ENCODE results near the gene LAMA1.
"Not testable (repeated sequence)": the region's sequence is repeated elsewhere in the genome, so short reads cannot be mapped to it uniquely, and the experiment has no call there.

The LAMA1 gene

DNA sequence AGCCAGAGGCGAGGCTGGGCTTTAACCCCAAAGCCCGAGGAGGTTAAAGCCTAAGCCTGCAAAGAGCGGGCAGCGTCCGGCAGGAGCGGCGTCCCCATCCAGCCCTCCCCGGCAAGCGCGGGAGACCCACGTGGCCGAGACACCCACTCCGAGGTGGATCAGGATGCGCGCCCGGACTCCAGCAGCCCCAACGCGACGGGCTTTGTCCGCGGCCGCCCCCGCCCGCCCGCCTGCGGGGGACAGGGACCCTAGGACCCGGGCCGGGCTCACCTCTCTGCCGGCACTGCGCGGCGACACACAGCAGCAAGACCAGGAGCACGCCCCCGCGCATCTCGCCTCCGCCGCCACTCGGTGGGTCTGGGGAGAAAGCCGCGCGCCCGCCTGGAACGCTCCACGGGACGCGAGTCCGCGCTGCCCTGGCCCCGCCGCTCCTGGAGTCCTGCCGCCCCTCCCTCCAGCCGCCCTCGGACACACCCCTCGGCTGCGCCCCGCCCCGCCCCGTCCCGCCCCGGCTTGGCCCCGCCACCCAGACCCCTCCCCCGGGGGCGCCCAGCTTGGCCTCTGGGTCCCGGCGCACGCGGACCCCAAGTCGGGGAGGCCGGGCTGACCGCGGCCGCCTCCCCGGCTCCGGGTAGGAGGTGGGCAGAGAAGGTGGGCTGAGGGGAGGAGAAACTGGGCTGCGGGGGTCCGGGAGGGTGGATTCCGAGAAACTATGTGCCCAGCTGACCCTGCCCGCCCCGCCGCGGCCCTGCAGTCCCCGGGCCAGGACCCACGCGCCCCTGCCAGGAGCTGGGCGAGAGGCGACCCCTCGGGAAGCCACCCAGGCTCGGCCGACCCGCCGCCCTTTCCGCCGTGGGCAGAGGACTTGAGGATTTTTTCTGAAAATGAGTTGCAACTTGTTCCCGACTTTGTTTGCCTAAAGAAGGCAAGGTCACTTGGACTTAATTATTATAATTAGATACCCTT lies at the start of gene LAMA1:
Gene LAMA1 (minus strand): TSS at position 408 of the 966 bp plus-strand sequence. CDS start 77 bp downstream, at position 331.
- DNase-seq = no peak

DNA sequence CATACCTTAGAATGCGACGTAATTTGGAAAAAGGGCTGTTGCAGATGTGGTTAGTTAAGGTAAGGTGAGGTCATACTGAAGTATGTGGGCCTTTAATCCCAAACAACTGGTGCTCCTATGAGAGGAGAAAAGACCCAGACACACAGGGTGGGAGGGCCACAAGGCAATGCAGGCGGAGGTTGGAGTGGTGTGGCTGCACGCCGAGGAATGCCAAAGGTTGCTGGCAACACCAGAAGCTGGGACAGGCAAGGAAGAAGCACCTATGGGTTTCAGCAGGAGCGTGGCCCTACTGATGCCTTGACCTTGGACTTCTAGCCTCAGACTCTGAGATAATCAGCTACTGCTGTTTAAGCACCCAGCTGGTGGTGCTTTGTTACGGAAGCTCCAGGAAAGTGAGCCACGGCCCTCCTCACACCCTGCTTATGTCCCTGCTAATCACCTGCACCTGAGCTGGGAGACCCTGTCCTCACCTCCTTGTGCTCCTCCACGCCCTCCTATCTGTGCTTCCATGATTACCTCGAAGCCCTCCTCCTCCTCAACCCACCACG lies 48.3 kb upstream of the LAMA1 start:
- no peak for DNase-seq

- DNase-seq = no peak
Observed at GRCh38 chr18:7164323-7165004, 46.9 kb upstream of the LAMA1 start.

- no peak for DNase-seq
Observed at GRCh38 chr18:7158216-7158615, 40.6 kb upstream of the LAMA1 start.

- DNase-seq = no peak
Observed at GRCh38 chr18:7157760-7158159, 40.2 kb upstream of the LAMA1 start.

DNA sequence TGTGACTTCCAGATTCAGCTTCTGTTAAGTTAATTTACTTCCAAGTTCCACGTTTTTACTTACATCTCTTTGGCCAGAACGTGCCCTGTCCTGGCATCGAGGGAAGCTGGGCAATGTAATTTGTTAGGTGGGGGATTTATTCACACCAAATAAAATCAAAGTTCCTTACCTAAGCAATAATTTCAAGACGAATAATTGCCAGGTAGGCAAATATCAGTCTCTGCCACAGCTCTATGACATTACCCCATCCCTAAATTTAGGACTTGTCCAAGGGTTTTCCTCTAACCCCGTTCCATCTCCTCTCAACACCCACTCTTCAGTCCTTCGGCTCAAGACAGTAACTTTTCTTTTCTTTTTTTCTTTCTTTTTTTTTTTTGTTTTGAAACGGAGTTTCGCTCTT lies 38.3 kb upstream of the LAMA1 start:
- no peak for DNase-seq

GRCh38 chr18:7155092-7155491 lies 37.5 kb upstream of the LAMA1 start:
- no peak for DNase-seq

DNA sequence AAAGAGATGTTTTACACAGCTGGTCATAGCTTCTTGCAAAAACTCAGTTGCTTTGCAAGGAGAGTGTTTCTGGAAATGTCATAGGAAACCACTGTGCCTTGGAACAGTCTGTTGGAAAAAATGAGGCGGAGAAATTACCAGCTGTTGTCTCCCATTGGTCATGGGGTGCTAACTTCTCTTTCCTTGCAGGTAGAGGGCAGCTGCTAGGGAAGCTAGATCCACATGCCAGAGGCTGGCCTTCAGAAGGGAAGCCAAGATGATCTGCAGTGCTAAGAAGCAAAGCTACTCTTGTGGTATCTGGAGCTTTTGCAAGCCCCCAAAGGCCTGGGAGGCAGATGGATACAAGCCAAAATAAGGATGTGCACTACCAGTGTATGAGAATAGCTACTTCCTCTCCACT lies 34.8 kb upstream of the LAMA1 start:
- no peak for DNase-seq

GRCh38 chr18:7147399-7147798 lies 29.8 kb upstream of the LAMA1 start:
- no peak for DNase-seq

DNA sequence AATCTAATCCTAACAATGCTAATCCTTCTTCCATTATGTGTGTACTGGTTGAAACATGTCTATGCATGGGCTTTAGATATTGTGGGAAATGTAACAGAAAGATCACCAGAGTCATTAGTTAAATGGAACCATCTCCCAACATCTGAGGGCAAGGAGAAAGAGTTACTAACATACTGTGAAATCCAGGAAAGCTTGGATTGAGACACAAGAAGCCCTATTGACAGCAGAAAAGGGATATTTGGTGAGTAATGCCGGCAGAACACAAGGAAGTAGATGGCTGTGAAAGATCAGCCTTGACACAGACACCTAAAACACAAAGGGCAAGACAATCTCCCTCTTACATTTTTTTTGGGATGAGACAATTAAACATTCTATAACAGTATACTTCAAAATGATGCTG lies 28.5 kb upstream of the LAMA1 start:
- no peak for DNase-seq

DNA sequence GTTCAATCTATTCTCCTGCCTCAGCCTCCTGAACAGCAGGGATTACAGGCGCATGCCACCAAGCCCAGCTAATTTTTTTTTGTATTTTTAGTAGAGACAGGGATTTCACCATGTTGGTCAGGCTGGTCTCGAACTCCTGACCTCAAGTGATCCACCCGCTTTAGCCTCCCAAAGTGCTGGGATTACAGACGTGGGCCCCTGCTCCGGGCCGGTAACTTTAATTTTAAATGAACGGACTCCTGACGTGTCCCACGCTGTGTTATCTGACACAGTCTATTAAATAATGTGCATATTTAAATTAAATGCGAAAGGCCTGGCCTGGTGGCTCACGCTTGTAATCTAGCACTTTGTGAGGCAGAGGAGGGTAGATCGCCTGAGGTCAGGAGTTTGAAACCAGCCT lies 27.3 kb upstream of the LAMA1 start:
- not testable (repeated sequence) for DNase-seq

GRCh38 chr18:7141287-7141686 lies 23.7 kb upstream of the LAMA1 start:
- DNase-seq = no peak

GRCh38 chr18:7139409-7139808 lies 21.8 kb upstream of the LAMA1 start:
- no peak for DNase-seq

- DNase-seq = no peak
Observed at GRCh38 chr18:7133181-7133580, 15.6 kb upstream of the LAMA1 start.

DNA sequence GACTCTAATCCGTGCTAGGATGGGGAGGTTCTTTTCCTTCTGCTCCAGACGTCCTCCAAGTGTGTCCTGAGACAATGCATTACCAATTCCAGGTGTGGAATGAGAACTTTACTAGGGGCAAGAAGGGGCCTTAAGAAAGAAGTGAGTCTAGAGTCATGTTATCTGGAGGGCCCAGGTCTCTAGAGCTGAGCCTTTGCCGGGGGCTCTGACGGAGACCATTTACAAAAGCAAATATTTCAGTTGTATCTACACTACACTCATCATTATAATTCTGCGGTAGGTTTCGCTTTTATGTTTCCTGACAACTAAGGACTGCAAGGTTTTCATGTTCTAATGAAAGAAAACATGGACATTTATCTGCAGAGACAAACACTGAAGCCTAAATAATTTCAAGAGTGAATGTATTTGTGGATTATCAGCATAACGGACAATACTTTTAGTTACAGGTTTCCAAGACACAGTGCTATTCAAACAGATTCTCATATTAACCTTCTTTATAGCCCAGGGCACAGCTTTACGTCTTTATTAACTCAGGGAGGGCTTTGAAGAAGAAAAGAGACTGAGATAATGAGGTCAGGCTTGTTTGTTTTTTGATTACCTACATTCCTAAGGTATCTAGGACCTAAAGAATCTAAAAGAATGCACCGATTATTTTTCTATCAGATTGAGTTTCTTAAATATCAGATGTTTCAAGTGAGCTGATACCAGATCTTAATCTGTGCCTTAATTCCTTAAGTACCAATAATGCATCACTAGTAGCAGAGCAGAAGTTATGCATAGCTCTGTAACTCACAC lies 15.0 kb upstream of the LAMA1 start:
- no peak for DNase-seq

GRCh38 chr18:7122376-7122775 lies 4.8 kb upstream of the LAMA1 start:
- no peak for DNase-seq

GRCh38 chr18:7116792-7117389 lies 706 bp downstream of the LAMA1 start:
- no peak for DNase-seq

GRCh38 chr18:7116001-7116730 lies 1.4 kb downstream of the LAMA1 start:
- DNase-seq = no peak

DNA sequence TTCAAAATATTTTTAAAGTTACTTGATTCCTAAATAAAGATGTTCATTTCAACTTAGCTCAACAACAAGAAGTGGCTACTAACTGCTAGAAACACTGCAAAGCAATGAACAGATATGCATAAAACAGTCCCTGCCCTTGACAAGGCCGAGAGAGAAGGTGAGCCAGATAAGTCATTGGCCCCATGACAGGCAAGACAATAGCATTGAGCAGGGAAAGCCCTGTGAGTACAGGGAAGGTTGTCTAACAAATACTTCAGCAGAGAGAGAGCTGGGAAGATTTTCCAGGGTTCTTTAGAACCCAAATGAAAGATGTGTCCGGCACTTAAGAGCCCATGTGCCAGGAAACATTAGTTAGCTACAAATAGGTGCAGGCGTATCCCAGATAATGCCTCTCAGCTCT lies 4.7 kb downstream of the LAMA1 start:
- no peak for DNase-seq

GRCh38 chr18:7111134-7111533 lies 6.5 kb downstream of the LAMA1 start:
- no peak for DNase-seq

- no peak for DNase-seq
Observed at GRCh38 chr18:7105943-7106342, 11.7 kb downstream of the LAMA1 start.

DNA sequence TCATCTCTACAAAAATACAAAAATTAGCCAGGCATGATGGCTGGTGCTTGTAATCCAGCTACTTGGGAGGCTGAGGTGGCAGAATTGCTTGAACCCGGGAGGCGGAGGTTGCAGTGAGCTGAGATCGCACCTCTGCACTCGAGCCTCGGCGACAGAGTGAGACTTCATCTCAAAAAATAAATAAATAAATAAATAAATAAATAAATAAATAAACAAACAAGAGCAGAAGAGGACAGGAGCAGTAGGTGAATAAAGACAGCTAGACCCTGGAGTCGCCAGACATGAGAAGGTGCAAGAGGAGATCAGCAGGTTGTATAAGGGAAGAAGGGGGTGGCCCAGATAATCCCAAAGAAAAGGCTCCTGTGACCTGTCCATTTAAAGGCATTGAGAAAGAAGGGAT lies 12.3 kb downstream of the LAMA1 start:
- no peak for DNase-seq
